WTC11 (cell line): ENCODE data around the gene SOCS4.

Source experiments
- CTCF ChIP-seq: fragments of 200-600 bp; IDR thresholded peaks from 2 replicates; pipeline ENCODE4 v1.8.0; 2022; ENCODE audit warnings: antibody characterized with exemption
- ZNF512 ChIP-seq: sonication (generic); formaldehyde crosslinking; IDR thresholded peaks from 2 replicates; pipeline ENCODE4 v1.8.1; 2022; ENCODE audit warnings: missing genetic modification reagents, borderline replicate concordance

- no peak for TF ChIP-seq CTCF
- TF ChIP-seq ZNF512 (CRISPR knock-in tag): no peak
Measured at GRCh38 chr14:55074662-55075061, 47.6 kb downstream of the SOCS4 start.
